Smooth muscle cell (in vitro differentiated cells): Measurements from ENCODE around the gene NMUR1. TPM values are rescaled to one million over a fixed set of nuclear protein-coding genes. Genes with fewer than 3 reads are reported as not detected.

ENCODE experiments used
- DNase-seq: peaks from one replicate; lab custom pipeline; 2025; ENCODE audit not compliant: unreplicated experiment; lab: John Stamatoyannopoulos, UW
- H2AFZ ChIP-seq: fragments of 200-600 bp; sonication (generic); 2 replicates; pipeline ENCODE4 v1.6.0; 2016; ENCODE audit warnings: antibody characterized with exemption, low read depth, mild to moderate bottlenecking
- H3F3A ChIP-seq: fragments of 200-600 bp; sonication (generic); 2 replicates; pipeline ENCODE4 v1.6.0; 2017; ENCODE audit warnings: antibody characterized with exemption, low read depth
- H3K27ac ChIP-seq: fragments of 200-600 bp; sonication (generic); 2 replicates; pipeline ENCODE4 v1.5.1; 2016; ENCODE audit warnings: low read depth, mild to moderate bottlenecking
- H3K27me3 ChIP-seq: fragments of 200-600 bp; sonication (generic); 2 replicates; pipeline ENCODE4 v1.6.1; 2016; ENCODE audit warnings: low read depth, mild to moderate bottlenecking
- H3K36me3 ChIP-seq: fragments of 200-600 bp; sonication (generic); 2 replicates; pipeline ENCODE4 v1.5.1; 2016; ENCODE audit warnings: low read depth
- H3K4me1 ChIP-seq: fragments of 200-600 bp; sonication (generic); 2 replicates; pipeline ENCODE4 v1.5.1; 2016; ENCODE audit warnings: low read depth
- H3K4me2 ChIP-seq: fragments of 200-600 bp; sonication (generic); 2 replicates; pipeline ENCODE4 v1.6.0; 2016; ENCODE audit warnings: mild to moderate bottlenecking
- H3K4me3 ChIP-seq: fragments of 200-600 bp; sonication (generic); 2 replicates; pipeline ENCODE4 v1.5.1; 2016; ENCODE audit warnings: mild to moderate bottlenecking
- H3K79me2 ChIP-seq: fragments of 200-600 bp; sonication (generic); 2 replicates; pipeline ENCODE4 v1.6.0; 2016; ENCODE audit warnings: low read depth, mild to moderate bottlenecking
- H3K9ac ChIP-seq: fragments of 200-600 bp; sonication (generic); 2 replicates; pipeline ENCODE4 v1.6.0; 2016; ENCODE audit warnings: low read depth
- H3K9me3 ChIP-seq: fragments of 200-600 bp; sonication (generic); replicated peaks from 2 replicates; pipeline ENCODE4 v1.5.1; 2016; ENCODE audit warnings: low read depth
- H4K20me1 ChIP-seq: fragments of 200-600 bp; sonication (generic); 2 replicates; pipeline ENCODE4 v1.6.0; 2016; ENCODE audit warnings: low read depth
- CTCF ChIP-seq: fragments of 200-600 bp; sonication (generic); IDR thresholded peaks from 2 replicates; pipeline ENCODE4 v1.5.1; 2017; ENCODE audit warnings: borderline replicate concordance, mild to moderate bottlenecking, antibody characterized with exemption; ENCODE audit not compliant: insufficient read depth, poor library complexity, severe bottlenecking
- WGBS: methylation state at CpG from one replicate; pipeline ENCODE4 v1.1.7; 2016; ENCODE audit warnings: low lambda C conversion rate; 5-methylcytosine and 5-hydroxymethylcytosine counted together
- polyA plus RNA-seq: library from polyadenylated mRNA; unstranded; fragments of >200 nt; fragmentation: Nextera tagmentation; extraction: Ambion mirVana; gene quantifications from 2 replicates; pipeline ENCODE4 v1.2.1, GENCODE V29; 2016
- total RNA-seq: library from RNA; depleted of rRNA; stranded (reverse); fragments of >200 nt; gene quantifications from 2 replicates; pipeline ENCODE4 v1.2.3, GENCODE V29; 2014

Gene NMUR1
- total and polyA plus RNA-seq, 2 experiments from 2014 or later: not detected

- H3F3A ChIP-seq: no peaks in the 10 kb centered on the region
- no peaks in the 10 kb centered on the region for H4K20me1 ChIP-seq
- H3K4me1 ChIP-seq: no peaks in the 10 kb centered on the region
- H3K4me2 ChIP-seq: no peak overlapping the region
- DNase-seq: no peak
- no peak for TF ChIP-seq CTCF
- 85% methylated on average over 8 of the region's 8 CpGs for WGBS
- no peaks in the 10 kb centered on the region for H3K9me3 ChIP-seq
- H3K79me2 ChIP-seq: no peaks in the 10 kb centered on the region
- H3K27ac ChIP-seq: no peak overlapping the region
- H2AFZ ChIP-seq: no peak overlapping the region
- no peaks in the 10 kb centered on the region for H3K36me3 ChIP-seq
- no peak overlapping the region for H3K9ac ChIP-seq
- H3K4me3 ChIP-seq: no peak overlapping the region
- no peaks in the 10 kb centered on the region for H3K27me3 ChIP-seq
Observed at GRCh38 chr2:231522418-231523180, 7.6 kb downstream of the NMUR1 start.

DNA sequence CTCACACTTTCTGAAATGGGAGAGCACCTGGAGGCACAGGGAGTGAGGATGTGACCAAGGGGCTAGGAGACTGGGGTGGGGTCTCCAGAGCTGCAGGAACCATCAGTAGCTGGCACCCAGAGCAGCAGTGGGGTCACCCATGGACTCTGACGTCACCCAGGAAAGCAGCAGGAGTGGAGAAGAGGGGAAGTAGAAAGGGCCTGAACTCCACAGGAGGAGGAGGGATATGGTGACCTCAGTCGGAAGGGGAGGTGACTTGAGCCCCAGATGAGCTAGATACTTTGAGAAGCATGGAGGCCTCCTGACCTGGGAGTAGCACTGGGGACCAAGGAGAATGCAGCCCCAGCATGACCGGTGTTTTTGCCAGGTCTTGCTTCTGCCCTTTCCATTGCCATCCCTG lies 8.8 kb downstream of the NMUR1 start:
- Histone ChIP-seq H3K4me2 (no peak overlapping the region), H3K27me3 (no peaks in the 10 kb centered on the region), H3K9ac (no peak overlapping the region), H3K36me3 (no peaks in the 10 kb centered on the region), H3K79me2 (no peaks in the 10 kb centered on the region), H3K9me3 (no peaks in the 10 kb centered on the region), H3K4me1 (no peaks in the 10 kb centered on the region), H3K27ac (no peak overlapping the region), H3K4me3 (no peak overlapping the region), H3F3A (no peaks in the 10 kb centered on the region), H4K20me1 (no peaks in the 10 kb centered on the region), H2AFZ (no peak overlapping the region)
- 89% methylated on average over 3 of the region's 3 CpGs for WGBS
- no peak for DNase-seq
- no peak for TF ChIP-seq CTCF

- Histone ChIP-seq H3F3A (no peaks in the 10 kb centered on the region), H3K27me3 (no peaks in the 10 kb centered on the region), H3K4me3 (no peak overlapping the region), H4K20me1 (no peaks in the 10 kb centered on the region), H3K36me3 (no peaks in the 10 kb centered on the region), H3K9ac (no peak overlapping the region), H3K4me1 (no peaks in the 10 kb centered on the region), H3K4me2 (no peak overlapping the region), H3K79me2 (no peaks in the 10 kb centered on the region), H3K27ac (no peak overlapping the region), H3K9me3 (no peaks in the 10 kb centered on the region), H2AFZ (no peak overlapping the region)
- TF ChIP-seq CTCF: no peak
- 89% methylated on average over 4 of the region's 4 CpGs for WGBS
- no peak for DNase-seq
Observed at GRCh38 chr2:231519975-231520555, 10.2 kb downstream of the NMUR1 start.
